Endodermal cell (in vitro differentiated cells): Measurements from ENCODE around the gene METTL26. TPM values are rescaled to one million over a fixed set of nuclear protein-coding genes. Genes with fewer than 3 reads are reported as not detected.

ENCODE experiments used
- DNase-seq: peaks from one replicate; pipeline ENCODE4 v3.0.0-alpha.2; 2017
- H3K27ac ChIP-seq: 2 replicates; pipeline ENCODE4 v1.5.1; 2013; ENCODE audit warnings: mild to moderate bottlenecking, low read depth, low read length, moderate library complexity
- H3K27me3 ChIP-seq: 2 replicates; pipeline ENCODE4 v1.6.1; 2013; ENCODE audit warnings: mild to moderate bottlenecking, low read length, moderate library complexity; ENCODE audit not compliant: insufficient read depth, control insufficient read depth, poor library complexity, severe bottlenecking
- H3K36me3 ChIP-seq: 2 replicates; pipeline ENCODE4 v1.7.0; 2013; ENCODE audit warnings: mild to moderate bottlenecking, low read length, moderate library complexity; ENCODE audit not compliant: control insufficient read depth, insufficient read depth
- H3K4me1 ChIP-seq: one replicate; pipeline ENCODE4 v1.7.0; 2013; ENCODE audit warnings: low read length; ENCODE audit not compliant: control insufficient read depth, insufficient read depth
- H3K4me3 ChIP-seq: 2 replicates; pipeline ENCODE4 v1.5.1; 2013; ENCODE audit warnings: mild to moderate bottlenecking, low read length, moderate library complexity
- H3K9ac ChIP-seq: 2 replicates; pipeline ENCODE4 v1.6.1; 2013; ENCODE audit warnings: mild to moderate bottlenecking, low read length, moderate library complexity; ENCODE audit not compliant: poor library complexity, severe bottlenecking; ENCODE audit errors: extremely low read depth
- H3K9me3 ChIP-seq: 2 replicates; pipeline ENCODE4 v1.6.1; 2013; ENCODE audit warnings: mild to moderate bottlenecking, low read length, moderate library complexity; ENCODE audit not compliant: control insufficient read depth
- H3K27ac Mint-ChIP-seq: 2 replicates; pipeline ENCODE4 v1.8.0; 2020; ENCODE audit warnings: mixed read lengths
- H3K27me3 Mint-ChIP-seq: 2 replicates; pipeline ENCODE4 v1.8.0; 2021; ENCODE audit warnings: mild to moderate bottlenecking, mixed read lengths; ENCODE audit not compliant: insufficient read depth
- H3K36me3 Mint-ChIP-seq: 2 replicates; pipeline ENCODE4 v1.8.0; 2020; ENCODE audit warnings: low read depth, mixed read lengths
- H3K4me1 Mint-ChIP-seq: 2 replicates; pipeline ENCODE4 v1.8.0; 2020; ENCODE audit warnings: mixed read lengths
- H3K4me3 Mint-ChIP-seq: 2 replicates; pipeline ENCODE4 v1.8.0; 2020; ENCODE audit warnings: mild to moderate bottlenecking, moderate library complexity, mixed read lengths
- H3K9me3 Mint-ChIP-seq: 2 replicates; pipeline ENCODE4 v1.8.0; 2020; ENCODE audit warnings: mild to moderate bottlenecking, mixed read lengths
- WGBS, 2 experiments: methylation state at CpG; one replicate each; pipeline versions ENCODE4 v1.1.5 to v1.1.7; 2013; ENCODE audit warnings: missing lambda C conversion rate in 2 of 2, mixed read lengths in 1 of 2; ENCODE audit not compliant: insufficient coverage in 1 of 2, insufficient read length in 1 of 2; 5-methylcytosine and 5-hydroxymethylcytosine counted together
- total RNA-seq, 2 donors: library from RNA; stranded (reverse); fragmentation: NEBNext Ultra II Directional in 1 of 2; extraction: Animal tissue kit (Norgen Biotek cat#: 25700) in 1 of 2; gene quantifications; 2 replicates in 1 of 2; 3 replicates in 1 of 2; pipeline ENCODE4 v1.2.1, GENCODE V29; 2021
- TF ChIP-seq, protein P1 (sequence below): fragments of 200-600 bp; sonication (generic); conservative IDR thresholded peaks from 2 replicates; pipeline ENCODE4 v1.5.0; 2021; ENCODE audit warnings: antibody characterized with exemption, mild to moderate bottlenecking

METTL26 gene
- total RNA-seq, 2 donors from 2014 or later, result 72.1 to 79.8 TPM

DNA sequence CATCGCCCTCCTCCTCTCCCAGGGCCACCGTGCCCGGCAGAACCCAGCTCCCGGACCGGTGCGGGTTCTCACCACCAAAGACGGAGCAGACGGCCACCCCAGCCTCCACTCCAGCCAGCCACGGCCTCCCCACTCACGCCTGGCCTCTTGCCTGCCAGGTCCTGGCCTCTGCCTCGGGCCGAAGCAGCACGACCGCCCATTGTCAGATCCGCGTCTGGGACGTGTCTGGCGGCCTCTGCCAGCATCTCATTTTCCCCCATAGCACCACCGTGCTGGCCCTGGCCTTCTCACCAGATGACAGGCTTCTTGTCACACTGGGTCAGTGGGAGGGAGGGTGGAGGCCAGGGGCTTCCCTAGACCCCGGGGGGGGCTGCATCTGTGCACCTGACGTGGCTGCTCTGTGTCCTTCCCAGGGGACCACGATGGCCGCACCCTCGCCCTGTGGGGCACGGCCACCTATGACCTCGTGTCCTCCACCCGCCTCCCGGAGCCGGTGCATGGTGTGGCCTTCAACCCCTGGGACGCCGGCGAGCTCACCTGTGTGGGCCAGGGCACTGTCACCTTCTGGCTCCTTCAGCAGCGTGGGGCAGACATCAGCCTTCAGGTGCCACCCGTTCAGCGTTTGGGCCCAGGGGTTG is 25.2 kb upstream of the METTL26 start:
- peaks cover 3% of the 10 kb centered on the region for H3K4me1 Mint-ChIP-seq
- H3K36me3 Mint-ChIP-seq, result peaks cover 8% of the 10 kb centered on the region
- WGBS, 2 experiments, result 81 to 91% methylated on average over 22 to 35 of the region's 35 CpGs
- H3K27me3 Mint-ChIP-seq, result no peaks in the 10 kb centered on the region
- TF ChIP-seq, protein P1, sequence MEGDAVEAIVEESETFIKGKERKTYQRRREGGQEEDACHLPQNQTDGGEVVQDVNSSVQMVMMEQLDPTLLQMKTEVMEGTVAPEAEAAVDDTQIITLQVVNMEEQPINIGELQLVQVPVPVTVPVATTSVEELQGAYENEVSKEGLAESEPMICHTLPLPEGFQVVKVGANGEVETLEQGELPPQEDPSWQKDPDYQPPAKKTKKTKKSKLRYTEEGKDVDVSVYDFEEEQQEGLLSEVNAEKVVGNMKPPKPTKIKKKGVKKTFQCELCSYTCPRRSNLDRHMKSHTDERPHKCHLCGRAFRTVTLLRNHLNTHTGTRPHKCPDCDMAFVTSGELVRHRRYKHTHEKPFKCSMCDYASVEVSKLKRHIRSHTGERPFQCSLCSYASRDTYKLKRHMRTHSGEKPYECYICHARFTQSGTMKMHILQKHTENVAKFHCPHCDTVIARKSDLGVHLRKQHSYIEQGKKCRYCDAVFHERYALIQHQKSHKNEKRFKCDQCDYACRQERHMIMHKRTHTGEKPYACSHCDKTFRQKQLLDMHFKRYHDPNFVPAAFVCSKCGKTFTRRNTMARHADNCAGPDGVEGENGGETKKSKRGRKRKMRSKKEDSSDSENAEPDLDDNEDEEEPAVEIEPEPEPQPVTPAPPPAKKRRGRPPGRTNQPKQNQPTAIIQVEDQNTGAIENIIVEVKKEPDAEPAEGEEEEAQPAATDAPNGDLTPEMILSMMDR, result no peak
- Histone ChIP-seq H3K4me3 (no peak overlapping the region), H3K36me3 (no peaks in the 10 kb centered on the region), H3K27me3 (no peaks in the 10 kb centered on the region), H3K9ac (no peak overlapping the region), H3K27ac (no peak overlapping the region), H3K9me3 (no peaks in the 10 kb centered on the region), H3K4me1 (no peaks in the 10 kb centered on the region)
- H3K4me3 Mint-ChIP-seq, result no peak overlapping the region
- peak overlapping the region; percentile 39 for H3K27ac Mint-ChIP-seq
- no peaks in the 10 kb centered on the region for H3K9me3 Mint-ChIP-seq
- no peak for DNase-seq

DNA sequence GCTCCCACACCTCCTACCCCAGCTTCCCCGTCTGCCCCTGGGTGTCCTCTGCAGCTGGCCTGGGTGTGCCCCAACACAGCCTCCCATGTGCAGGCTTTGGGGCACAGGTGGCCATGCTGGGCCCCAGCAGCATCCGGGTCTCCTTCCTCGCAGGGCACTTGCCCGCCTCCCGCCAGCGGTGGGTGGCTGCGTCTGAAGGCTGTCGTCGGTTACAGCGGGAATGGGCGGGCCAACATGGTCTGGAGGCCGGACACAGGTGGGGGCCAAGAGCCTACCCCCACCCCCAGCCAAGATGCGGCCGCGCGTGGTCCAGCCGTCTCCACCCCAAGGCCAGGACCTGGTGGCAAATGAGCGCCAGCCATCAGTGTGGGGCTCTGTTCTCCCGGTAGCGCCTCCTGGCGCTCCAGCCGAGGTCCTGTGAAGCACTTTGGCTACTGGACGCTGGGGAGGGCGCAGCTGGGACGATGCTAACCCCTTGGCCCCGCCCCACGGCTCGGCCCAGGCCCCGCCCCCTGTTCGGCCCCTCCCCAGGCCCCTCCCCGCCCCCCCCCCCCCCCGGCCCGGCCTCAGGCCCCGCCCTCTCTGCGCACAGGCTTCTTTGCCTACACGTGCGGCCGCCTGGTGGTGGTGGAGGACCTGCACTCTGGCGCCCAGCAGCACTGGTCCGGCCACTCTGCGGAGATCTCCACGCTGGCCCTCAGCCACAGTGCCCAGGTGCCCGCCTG is 24.5 kb upstream of the METTL26 start:
- Histone ChIP-seq H3K27ac (no peak overlapping the region), H3K27me3 (no peaks in the 10 kb centered on the region), H3K4me1 (no peaks in the 10 kb centered on the region), H3K9ac (no peak overlapping the region), H3K9me3 (no peaks in the 10 kb centered on the region), H3K4me3 (no peak overlapping the region), H3K36me3 (no peaks in the 10 kb centered on the region)
- DNase-seq, result peak; percentile 97
- no peak overlapping the region for H3K4me3 Mint-ChIP-seq
- H3K27ac Mint-ChIP-seq, result peak overlapping the region; percentile 39
- no peaks in the 10 kb centered on the region for H3K27me3 Mint-ChIP-seq
- H3K4me1 Mint-ChIP-seq, result peaks cover 3% of the 10 kb centered on the region
- TF ChIP-seq, protein P1, result peak; percentile 77
- H3K9me3 Mint-ChIP-seq, result no peaks in the 10 kb centered on the region
- H3K36me3 Mint-ChIP-seq, result peaks cover 8% of the 10 kb centered on the region
- WGBS, 2 experiments, result 34 to 52% methylated on average over 10 to 35 of the region's 43 CpGs

DNA sequence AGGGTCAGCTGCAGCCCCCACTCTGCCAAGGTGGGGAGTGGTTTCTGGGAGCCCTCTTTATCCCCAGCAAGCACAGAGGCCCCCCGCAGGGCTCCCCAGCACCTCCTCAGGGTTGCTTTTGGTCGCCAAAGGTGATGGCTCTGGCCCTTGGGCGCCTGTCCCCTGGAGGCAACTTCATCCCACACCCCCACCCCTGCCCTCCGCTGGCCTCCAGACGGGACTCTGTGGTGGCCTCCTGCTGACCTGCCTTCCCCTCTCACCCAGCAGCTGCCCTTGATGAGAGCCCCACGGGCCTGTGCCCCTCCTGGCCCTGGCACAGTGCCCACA is 24.0 kb upstream of the METTL26 start:
- H3K27me3 Mint-ChIP-seq, result no peaks in the 10 kb centered on the region
- Histone ChIP-seq H3K27ac (no peak overlapping the region), H3K9me3 (no peaks in the 10 kb centered on the region), H3K36me3 (no peaks in the 10 kb centered on the region), H3K4me3 (no peak overlapping the region), H3K27me3 (no peaks in the 10 kb centered on the region), H3K4me1 (no peaks in the 10 kb centered on the region), H3K9ac (no peak overlapping the region)
- no peak overlapping the region for H3K4me3 Mint-ChIP-seq
- H3K27ac Mint-ChIP-seq, result no peak overlapping the region
- peaks cover 3% of the 10 kb centered on the region for H3K4me1 Mint-ChIP-seq
- peaks cover 8% of the 10 kb centered on the region for H3K36me3 Mint-ChIP-seq
- WGBS, 2 experiments, result 88 to 97% methylated on average over 5 to 6 of the region's 6 CpGs
- DNase-seq, result no peak
- no peaks in the 10 kb centered on the region for H3K9me3 Mint-ChIP-seq
- TF ChIP-seq, protein P1, result no peak
